Stimulated activated CD8-positive, alpha-beta memory T cell treated with anti-CD3 and anti-CD28 coated beads, Interleukin-15, amount 100 ng/mL, for 1 hour (primary cell): ENCODE data around the gene ESRRB.
"Not testable (repeated sequence)": the region's sequence is repeated elsewhere in the genome, so short reads cannot be mapped to it uniquely, and the experiment has no call there.

ENCODE experiments used
- DNase-seq: peaks from one replicate; pipeline ENCODE4 v3.0.0-alpha.2; 2020; ENCODE audit warnings: low read depth

ESRRB gene

DNA sequence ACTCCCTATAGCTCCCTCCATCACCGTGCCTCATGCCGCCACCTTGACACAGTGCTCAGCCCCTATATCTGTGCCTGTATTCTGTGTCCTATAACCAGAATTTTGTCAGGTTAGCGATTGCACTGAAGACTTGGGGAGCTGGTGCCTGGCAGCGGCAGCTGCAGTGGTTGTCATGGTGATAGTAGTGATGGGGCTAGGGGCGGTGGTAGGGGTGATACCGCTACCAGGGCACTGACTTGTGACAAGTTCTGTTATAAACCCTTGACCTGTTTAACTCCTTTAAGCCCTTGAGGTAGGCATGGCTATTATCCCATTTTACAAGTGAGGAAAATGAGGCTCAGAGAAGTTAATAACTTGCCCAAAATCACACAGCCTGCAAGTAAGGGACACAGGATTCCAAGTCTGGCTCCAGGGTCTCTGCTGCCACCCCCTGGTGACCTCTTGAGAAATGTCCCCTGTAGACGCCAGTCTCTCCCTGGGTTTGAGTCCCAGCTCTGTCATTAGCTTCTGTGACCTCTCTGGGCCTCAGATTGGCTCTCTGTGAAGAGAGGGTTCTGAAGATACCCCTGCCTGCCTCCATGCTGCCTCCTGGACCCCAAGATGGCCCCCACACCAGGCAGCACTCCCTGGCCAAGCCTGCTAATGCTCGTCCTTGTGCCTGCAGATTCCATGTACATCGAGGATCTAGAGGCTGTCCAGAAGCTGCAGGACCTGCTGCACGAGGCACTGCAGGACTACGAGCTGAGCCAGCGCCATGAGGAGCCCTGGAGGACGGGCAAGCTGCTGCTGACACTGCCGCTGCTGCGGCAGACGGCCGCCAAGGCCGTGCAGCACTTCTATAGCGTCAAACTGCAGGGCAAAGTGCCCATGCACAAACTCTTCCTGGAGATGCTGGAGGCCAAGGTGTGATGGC is 121.9 kb downstream of the ESRRB start:
- DNase-seq: no peak

DNA sequence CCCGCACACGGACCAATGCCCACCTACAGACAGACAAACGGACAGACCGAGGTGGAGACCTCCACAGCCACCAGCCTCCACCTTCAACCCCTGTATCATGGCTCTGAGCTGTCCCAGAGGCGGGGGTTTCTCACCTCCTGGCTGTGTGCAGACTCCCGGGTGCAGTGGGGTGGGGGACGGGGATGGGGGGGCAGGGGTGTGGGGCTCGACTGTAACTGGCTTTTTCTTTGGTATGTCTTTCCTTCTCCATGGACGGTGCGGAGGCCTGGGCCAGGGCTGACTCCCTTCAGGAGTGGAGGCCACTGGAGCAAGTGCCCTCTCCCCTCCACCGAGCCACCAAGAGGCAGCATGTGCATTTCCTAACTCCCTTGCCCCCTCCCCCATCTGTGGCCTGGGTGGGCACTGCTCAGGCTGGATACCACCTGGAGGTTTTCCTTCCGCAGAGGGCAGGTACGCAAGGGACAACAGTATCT is 122.6 kb downstream of the ESRRB start:
- no peak for DNase-seq

DNA sequence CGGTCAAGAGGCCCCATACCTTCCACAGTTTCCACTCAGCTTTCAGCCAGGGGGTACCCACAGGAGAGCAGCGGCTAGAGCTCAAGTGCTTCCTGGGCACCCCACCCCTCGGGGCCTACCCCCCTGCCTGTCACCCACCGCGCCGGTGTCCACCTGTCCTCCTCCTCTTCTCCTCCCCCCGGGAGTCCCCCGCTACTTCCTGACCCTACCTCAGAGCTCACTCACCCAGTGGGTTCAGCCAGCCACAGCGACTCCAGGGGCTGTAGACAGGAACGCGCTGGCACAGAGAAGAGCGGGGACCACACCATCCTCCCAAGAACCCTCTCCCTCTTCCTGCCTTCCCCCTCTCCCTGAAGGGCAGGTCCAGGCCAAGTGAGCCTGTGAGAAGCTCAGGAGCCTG is 123.0 kb downstream of the ESRRB start:
- no peak for DNase-seq

DNA sequence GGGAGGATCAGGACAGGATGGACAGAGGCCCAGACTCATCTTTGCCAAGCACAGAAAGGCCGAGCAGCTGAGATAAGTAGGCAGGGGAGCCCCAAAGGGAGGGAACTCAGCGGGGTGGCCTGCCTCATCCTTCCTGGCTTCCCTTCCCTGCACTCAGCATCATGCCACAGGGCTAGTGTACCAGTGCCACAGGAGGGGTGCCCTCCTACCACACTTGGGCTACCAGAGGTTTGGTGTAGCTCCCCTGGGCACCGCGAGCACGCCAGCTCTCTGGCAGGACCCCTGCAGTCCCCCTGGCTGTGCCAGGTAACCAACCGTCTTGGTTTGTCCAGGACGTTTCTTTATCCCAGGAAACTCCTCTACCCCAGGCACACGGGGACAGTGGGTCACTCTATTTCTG is 123.5 kb downstream of the ESRRB start:
- no peak for DNase-seq

DNA sequence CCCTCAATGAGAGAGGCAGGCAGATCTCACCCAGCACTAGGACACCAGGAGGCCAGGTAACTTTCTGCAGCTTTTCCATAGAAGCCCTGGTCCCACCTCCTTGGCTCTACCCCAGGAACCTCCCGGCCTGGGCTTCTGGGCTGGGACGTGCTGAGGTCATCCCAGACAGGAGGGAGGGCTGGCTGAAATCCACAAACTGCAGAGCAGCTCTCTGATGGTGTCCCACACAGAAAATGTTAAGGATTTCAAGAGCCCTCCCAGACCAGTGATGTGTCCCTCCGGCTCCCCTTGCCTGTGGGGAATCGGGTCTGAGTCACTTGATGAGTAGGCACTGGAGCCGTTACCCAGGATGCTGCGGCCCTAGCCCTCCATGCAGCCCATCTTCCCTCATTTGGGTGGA is 124.1 kb downstream of the ESRRB start:
- DNase-seq: no peak

DNA sequence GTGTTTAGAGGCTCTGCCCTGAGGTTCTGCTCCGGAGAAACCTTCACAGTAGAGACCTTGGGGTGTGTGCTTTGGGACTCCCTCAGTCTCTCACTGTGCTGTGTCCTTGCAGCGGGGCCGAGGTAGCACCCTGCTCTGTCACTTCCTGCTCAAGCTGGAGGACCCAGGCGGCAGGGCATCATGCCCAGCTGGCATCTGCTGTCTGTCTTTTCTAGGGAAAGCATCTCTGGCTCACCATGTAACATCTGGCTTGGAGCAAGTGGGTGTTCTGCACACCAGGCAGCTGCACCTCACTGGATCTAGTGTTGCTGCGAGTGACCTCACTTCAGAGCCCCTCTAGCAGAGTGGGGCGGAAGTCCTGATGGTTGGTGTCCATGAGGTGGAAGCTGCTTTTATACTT is 124.5 kb downstream of the ESRRB start:
- no peak for DNase-seq

DNA sequence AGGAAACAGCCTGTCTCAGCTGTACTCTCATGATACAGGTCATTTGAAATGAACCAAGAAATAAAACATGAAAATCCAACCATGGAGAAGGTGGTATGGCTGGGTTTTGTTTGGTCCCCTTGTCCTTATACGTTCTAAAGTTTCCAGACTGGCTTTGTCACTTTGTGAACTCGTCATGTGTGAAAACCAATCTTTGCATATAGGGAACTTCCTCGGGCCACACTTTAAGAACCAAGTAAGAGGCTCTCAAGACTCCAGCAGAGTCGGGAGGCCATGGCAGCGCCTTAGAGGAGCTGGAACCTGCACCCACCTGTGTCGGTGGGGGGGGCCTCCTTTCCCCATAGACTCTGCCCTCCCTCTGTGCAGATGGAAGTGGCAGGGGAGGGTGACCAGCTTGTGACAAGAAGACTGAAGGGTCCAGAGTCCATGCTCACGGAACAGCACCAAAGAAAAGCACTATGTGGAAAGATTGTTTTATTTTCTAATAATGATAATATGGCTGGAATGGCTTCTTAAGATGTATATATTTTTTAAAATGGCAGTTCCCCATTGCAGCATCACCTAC is 125.3 kb downstream of the ESRRB start:
- DNase-seq: no peak

DNA sequence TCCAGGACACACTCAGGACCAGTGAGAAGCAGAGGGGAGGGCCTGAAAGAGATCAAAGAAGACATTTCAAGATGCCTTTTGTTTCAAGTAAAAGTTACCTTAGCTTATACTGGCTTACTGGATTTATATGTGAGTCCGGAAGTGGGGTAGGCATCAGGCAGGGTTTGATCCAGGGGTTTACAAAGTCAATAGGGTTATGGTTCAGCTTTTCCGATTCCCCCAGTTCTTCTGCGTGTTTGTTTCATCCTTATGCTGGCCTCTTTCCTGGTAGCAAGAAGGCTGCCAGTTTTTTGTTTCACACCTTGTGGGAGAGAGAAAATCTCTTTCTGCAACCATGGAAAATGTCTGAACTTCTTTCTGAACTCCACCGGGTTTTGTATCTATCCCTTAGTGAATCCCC is 126.3 kb downstream of the ESRRB start:
- no peak for DNase-seq

DNA sequence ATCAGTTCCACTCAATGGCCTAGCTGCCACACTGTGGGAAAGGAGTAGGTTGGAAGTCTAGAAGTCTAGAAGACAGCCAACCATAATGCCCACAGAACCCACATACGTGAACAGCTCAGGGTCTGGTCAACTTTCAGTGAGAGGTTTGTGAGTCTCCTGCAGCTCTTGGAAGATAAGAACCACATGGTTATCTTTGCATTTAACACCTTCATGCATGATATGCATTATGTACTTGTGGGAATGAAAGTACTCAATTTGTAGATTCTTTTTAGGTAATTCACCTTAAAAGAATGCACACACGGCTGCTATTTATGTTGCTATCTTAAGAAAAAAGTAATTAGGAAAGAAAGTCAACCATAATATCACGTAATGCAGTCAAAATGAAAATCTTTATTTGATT is 126.7 kb downstream of the ESRRB start:
- no peak for DNase-seq

DNA sequence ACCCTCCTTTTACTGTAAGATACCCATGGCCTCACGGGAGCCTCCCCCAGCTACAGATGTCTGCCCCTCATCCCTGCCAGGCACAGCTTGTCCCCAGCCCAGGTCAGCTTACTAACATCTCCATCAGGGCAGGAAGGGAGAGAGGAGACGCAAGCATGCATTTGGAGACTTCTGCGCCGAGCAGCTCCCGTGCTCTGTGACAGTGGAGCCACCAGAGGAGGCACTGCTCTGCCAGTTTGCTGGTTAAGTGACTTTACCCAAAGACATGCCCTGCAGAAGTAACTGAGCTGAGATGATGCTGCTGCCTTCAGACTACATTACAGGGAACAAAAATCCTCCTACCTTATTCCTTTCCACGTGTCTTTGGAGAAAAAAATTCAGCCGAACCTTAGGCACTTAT is 133.4 kb downstream of the ESRRB start:
- DNase-seq: no peak

DNA sequence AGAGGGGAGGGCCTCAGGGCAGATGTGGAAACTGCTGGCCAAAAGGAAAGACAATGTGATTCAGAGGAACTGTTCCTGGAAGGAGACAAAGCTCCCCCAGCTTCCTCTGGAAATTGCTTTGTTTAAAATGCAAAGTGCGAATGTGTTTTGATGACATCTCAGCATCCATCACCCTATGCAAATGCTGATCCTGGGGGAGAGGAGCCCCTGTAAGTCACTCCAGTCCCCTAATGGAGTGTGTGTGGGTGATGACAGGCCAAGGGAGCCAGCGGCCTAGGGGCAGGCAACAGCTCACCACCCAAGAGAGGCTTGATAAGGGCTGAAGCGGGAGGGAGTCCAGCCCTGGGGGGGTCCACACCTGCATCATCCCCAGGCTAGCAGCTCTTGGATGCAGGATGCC is 134.2 kb downstream of the ESRRB start:
- no peak for DNase-seq

DNA sequence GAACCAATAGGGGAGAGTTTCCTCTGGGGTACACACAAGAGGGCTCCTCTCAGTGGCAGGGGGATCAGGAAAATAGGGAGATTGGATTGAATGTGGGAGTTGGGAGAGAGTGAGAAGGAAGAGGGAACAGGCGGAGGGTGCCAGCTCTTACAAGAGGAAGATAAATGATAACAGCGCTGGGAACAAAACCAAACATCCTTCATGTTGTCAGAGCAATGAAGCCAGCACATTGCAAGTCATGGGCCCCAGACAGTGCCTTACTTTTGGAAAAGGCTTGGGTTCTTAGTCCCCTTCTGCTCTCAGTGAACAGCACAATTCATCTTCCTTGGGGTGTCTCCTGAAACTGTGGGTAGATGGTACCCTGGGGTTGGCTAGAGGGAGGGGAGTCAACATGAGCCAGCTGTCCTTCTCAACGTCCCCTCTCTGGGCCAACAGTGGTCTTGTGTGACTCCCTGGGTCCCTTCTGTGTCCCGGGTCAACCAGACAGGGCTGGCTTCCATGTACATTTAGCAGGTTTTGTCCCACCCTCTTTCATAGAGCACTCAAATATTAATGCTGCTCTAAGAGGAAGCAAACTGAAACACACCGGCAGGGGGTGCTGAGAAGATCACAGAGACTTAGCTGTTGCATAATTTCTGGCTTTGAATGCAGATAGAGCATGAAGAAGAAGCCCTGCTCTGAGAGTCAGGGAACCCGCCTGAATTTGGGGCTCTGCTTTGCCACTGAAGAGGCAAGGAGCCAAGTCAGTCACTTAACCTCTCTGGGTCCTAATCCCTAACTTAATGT is 138.5 kb downstream of the ESRRB start:
- DNase-seq: no peak

DNA sequence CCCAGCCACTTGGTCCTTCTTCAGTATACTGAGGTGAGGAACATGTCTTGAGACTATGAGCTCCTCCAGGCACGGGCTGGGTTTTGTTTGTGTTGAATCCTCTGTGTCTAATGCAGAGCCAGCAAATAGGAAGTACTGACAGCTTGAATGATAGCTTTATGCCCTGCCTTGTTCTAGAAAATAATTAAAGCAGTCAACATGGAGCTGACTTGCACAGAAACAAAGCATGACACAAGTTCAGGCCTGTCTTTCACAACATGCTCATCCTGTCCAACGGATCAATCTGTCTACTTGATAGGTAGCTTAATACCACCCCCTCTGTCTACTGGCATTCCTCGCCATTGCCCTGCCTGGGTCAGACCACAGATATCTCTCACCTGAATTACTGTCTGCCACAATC is 140.9 kb downstream of the ESRRB start:
- no peak for DNase-seq

DNA sequence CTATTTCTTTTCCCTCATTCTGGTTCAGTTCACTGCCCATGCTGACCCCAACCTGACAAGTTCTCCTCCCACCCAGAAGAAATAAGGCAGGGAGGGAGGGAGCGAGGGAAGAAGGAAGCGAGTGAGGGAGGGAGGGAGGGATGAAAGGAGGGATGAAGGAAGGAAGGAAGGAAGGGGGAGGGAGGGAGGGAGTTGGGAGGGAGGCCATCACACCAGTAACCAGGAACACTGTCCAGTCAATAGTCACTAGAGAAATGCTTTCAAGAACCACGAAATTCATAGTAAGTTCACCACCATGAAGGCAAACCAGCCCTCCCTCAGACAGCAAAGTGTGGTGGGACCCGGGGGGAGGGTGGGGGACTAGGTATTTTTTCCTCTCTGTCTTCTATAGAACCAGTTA is 142.4 kb downstream of the ESRRB start:
- DNase-seq: no peak

DNA sequence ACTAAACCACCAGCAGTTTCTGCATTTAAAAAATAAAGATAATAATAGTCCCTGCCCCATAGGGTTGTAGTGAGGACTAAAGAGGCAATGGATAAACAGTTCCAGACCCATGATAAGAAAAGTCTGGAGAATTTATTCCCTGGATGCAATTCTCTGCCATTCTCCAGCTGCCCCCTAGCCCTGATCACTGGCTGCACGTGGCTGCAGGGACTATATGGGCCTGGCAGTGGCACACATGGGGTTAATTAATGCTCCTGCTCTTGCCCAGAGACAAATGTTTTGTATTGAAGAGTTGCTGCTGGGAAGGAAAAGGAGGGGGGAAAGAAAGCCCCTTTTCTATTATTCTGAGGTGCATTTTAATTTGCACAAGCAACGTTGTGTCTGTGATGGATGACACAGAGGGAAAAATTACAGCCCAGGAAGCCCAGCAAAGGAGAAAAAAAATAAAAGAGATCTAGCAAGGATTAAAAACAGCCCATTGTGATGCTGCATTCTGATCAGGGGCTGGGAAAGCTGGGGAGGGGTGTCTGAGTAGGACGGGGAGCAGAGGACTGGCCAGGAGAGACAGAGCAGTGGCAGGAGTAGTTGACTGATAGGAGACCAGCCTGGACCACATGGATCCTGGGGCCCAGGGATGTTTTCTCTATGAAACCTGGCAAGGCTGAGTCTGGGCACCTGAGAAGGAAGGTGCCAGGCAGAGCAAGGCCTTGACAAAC is 149.3 kb downstream of the ESRRB start:
- DNase-seq: no peak

DNA sequence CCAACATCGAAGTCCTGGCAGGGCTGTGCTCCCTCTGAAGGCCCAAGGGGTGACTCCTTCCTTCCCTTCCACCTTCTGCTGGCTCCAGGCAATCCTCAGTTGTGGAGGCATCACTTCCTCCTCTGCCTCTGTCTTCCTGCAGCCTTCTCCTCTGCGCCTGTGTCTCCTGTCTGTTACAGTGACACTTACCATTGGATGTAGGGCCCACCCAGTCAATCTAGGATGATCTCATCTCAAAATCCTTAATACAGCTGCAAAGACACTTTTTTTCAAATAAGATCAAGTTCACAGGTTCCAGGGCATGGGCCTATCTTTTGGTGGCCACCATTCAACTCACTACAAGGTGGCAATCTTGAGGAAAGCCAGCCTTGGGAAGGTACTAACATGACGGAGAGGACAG is 155.1 kb downstream of the ESRRB start:
- no peak for DNase-seq

DNA sequence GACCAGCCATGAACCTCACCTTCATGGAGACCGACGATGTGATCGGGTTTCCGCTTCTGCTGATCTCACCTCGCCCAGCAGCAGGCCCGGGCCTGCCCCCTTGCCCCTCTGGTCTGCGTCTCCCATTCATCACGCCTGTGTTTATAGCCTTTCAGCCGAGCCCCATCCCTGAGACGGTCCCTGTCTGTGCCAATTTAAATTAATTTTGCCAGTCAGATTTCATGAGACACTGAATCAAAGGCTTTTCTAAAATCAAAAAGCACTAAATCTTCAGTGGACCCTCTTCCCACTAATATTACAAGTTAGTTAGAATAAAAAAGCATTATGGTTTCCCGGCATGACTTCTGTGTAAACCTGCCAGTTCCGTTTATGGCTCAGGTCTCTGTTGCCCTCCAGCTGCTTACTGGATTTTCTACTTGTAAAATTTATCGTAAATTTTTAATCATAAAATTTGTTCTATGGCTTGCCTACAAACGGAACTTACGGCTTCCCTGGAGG is 155.9 kb downstream of the ESRRB start:
- no peak for DNase-seq

DNA sequence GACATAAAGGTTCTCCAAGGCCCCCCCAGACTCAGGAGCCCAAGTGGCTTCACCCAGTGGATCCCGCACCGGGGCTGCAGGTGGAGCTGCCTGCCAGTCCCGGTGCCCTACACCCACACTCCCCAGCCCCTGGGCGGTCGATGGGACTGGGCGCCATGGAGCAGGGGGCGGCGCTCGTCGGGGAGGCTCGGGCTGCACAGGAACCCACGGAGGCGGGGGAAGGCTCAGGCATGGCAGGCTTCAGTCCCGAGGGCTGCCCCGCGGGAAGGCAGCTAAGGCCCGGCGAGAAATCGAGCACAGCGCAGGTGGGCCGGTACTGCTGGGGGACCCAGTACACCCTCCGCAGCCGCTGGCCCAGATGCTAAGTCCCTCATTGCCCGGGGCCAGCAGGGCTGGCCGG is 160.7 kb downstream of the ESRRB start:
- not testable (repeated sequence) for DNase-seq

DNA sequence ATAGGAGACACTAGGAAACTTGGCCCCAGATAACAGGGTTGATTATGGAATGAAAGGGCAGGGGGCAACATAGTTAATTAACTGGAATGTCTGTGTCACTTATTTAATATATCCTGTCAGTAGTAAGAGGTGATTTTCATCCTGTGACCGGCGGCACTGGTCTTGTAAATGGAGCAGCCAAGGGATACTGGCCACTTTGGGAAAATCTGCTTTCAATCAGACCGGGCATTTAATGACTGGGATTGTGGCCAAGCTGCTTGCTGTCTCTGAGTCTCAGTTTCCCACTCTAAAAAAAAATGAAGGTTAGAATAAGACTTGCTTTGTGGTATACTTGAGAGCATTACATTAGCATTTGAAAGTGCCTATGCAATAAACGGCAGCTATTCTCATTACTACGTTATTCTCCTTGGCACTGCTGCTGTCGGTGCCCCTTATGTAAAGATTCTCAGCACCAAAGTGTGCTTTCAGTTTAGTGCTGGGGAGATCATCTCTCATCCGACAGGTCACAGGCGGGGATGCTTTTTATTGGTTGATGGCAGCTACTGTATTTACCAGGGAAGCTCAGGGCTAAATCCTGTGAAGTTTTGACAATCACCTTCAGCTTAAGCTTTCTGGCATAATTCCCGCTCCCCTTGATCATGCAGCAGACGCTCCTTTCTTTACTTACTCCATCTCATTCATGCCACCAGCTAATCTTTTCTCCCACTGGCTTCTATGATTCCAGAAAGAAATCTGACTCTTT is 162.1 kb downstream of the ESRRB start:
- no peak for DNase-seq

DNA sequence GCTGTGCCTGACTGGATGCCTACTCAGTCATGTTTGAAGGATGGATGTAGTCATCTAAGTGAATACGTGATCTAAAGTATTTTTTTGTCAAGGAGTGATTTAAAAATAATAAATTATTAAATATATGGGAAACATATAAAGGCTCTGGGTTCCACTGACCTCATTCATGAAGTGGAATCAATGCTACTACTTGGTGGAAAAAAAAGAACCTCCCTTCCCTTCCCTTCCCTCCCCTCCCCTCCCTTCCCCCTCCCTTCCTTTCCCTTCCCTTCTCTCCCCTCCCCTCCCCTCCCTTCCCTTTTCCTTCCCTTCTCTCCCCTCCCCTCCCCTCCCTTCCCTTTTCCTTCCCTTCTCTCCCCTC is 162.7 kb downstream of the ESRRB start:
- no peak for DNase-seq

DNA sequence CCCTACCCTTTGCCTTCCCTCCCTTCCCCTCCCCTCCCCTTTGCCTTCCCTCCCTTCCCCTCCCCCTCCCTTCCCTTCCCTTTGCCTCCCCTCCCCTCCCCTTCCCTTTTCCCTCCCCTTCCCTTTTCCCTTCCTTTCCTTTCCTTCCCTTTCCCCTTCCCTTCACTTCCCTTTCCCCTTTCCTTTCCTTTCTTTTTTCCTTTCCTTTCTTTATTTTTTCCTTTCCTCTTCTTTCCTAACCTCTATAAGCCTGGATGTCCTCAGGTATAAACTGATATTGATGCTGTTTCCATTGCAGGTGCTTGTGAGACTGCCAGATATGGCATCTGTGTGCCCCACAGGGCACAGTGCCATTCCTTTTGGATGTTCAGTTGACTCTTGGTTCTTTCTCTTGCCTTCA is 163.2 kb downstream of the ESRRB start:
- DNase-seq: no peak
